Upper lobe of left lung (tissue), 6 donors: Measurements from ENCODE around the gene TMEFF1. TPM values are rescaled to one million over a fixed set of nuclear protein-coding genes. Genes with fewer than 3 reads are reported as not detected.

Experiments used
- ATAC-seq, 2 donors: fragments of 200-7000 bp; cut with Tn5 transposase; one replicate each; pipeline ENCODE4 v1.9.1; 2022; ENCODE audit warnings: mild to moderate bottlenecking in 2 of 2, moderate library complexity in 2 of 2; ENCODE audit not compliant: low FRiP score in 2 of 2
- DNase-seq, 2 donors: peaks; one replicate each; pipeline ENCODE4 v3.0.0-alpha.2; 2019 to 2020
- H3K27ac ChIP-seq, 4 donors: fragments of 200-600 bp; sonication (generic); one replicate each; pipeline ENCODE4 v1.5.1; 2016 to 2019
- H3K27me3 ChIP-seq, 4 donors: fragments of 200-600 bp; sonication (generic); one replicate each; pipeline ENCODE4 v1.5.1; 2017 to 2019
- H3K36me3 ChIP-seq, 4 donors: fragments of 200-600 bp; sonication (generic); one replicate each; pipeline ENCODE4 v1.5.1; 2016 to 2019
- H3K4me1 ChIP-seq, 4 donors: fragments of 200-600 bp; sonication (generic); one replicate each; pipeline ENCODE4 v1.5.1; 2018 to 2019
- H3K4me3 ChIP-seq, 4 donors: fragments of 200-600 bp; sonication (generic); one replicate each; pipeline ENCODE4 v1.5.1; 2017 to 2019; ENCODE audit warnings: mild to moderate bottlenecking in 2 of 4, moderate library complexity in 1 of 4
- H3K9me3 ChIP-seq, 4 donors: fragments of 200-600 bp; sonication (generic); one replicate each; pipeline ENCODE4 v1.5.1; 2018 to 2019
- EP300 ChIP-seq, 4 donors: sonication (generic); formaldehyde crosslinking; IDR thresholded peaks; one replicate each; pipeline ENCODE4 v1.5.1; 2017; ENCODE audit warnings: antibody characterized with exemption in 4 of 4, control low read depth in 2 of 4
- POLR2A ChIP-seq, 4 donors: fragments of 450-650 bp; IDR thresholded peaks; one replicate each; pipeline ENCODE4 v1.5.1; 2016 to 2017; ENCODE audit warnings: antibody characterized with exemption in 4 of 4, mild to moderate bottlenecking in 2 of 4
- POLR2AphosphoS5 ChIP-seq, 2 donors: sonication (generic); formaldehyde crosslinking; IDR thresholded peaks; one replicate each; pipeline ENCODE4 v1.5.1; 2017; ENCODE audit warnings: antibody characterized with exemption in 2 of 2
- WGBS, 2 donors: methylation state at CpG; one replicate each; pipeline ENCODE4 v1.1.5; 2017 to 2018; 5-methylcytosine and 5-hydroxymethylcytosine counted together
- total RNA-seq, 6 donors: library from RNA; depleted of rRNA in 4 of 6; stranded (reverse); fragments of >200 nt in 4 of 6; gene quantifications; one replicate each; pipeline versions ENCODE4 v1.1.0 to v1.2.1, GENCODE V29; 2016 to 2021
- TF ChIP-seq, protein P1 (sequence below), 6 experiments: fragments of 450-650 bp in 4 of 6; fragments of 200-600 bp in 2 of 6; sonication (generic) in 2 of 6; IDR thresholded peaks; one replicate each; pipeline ENCODE4 v1.5.1; 2016 to 2019; ENCODE audit warnings: antibody characterized with exemption in 6 of 6
- donor health status: DM: no; HTN: no; CAD: no; lungs with moderate emphysema.
- donor health status: DM: no; HTN: yes; CAD: no; lungs with severe emphysema.

TMEFF1 gene
- total RNA-seq, 6 donors from 2014 or later = 0.11 to 0.30 (median 0.18) TPM; not detected in 2

- Histone ChIP-seq H3K4me3 (no peak overlapping the region), H3K9me3 (peaks cover 0 to 7% (median 3%) of the 10 kb centered on the region in 4 donors), H3K36me3 (no peaks in the 10 kb centered on the region), H3K4me1 (no peaks in the 10 kb centered on the region), H3K27me3 (no peaks in the 10 kb centered on the region), H3K27ac (no peak overlapping the region)
- TF ChIP-seq POLR2A (IDR thresholded peaks at IDR 0.05) (no peak), POLR2AphosphoS5 (IDR thresholded peaks at IDR 0.05) (no peak), EP300 (IDR thresholded peaks at IDR 0.05) (no peak)
- TF ChIP-seq, protein P1, sequence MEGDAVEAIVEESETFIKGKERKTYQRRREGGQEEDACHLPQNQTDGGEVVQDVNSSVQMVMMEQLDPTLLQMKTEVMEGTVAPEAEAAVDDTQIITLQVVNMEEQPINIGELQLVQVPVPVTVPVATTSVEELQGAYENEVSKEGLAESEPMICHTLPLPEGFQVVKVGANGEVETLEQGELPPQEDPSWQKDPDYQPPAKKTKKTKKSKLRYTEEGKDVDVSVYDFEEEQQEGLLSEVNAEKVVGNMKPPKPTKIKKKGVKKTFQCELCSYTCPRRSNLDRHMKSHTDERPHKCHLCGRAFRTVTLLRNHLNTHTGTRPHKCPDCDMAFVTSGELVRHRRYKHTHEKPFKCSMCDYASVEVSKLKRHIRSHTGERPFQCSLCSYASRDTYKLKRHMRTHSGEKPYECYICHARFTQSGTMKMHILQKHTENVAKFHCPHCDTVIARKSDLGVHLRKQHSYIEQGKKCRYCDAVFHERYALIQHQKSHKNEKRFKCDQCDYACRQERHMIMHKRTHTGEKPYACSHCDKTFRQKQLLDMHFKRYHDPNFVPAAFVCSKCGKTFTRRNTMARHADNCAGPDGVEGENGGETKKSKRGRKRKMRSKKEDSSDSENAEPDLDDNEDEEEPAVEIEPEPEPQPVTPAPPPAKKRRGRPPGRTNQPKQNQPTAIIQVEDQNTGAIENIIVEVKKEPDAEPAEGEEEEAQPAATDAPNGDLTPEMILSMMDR (IDR thresholded peaks at IDR 0.05) = no peak
- no peak for ATAC-seq
- no peak for DNase-seq
- WGBS, 2 donors = 38 to 57% methylated on average over 2 to 5 of the region's 5 CpGs
Observed at GRCh38 chr9:100619665-100620064, 146.7 kb downstream of the TMEFF1 start.

GRCh38 chr9:100623969-100624368, 151.0 kb downstream of the TMEFF1 start:
- Histone ChIP-seq H3K9me3 (no peaks in the 10 kb centered on the region), H3K27ac (no peak overlapping the region), H3K4me1 (no peaks in the 10 kb centered on the region), H3K36me3 (no peaks in the 10 kb centered on the region), H3K4me3 (no peak overlapping the region), H3K27me3 (no peaks in the 10 kb centered on the region)
- DNase-seq (no peak), ATAC-seq (no peak)
- no peak for TF ChIP-seq POLR2A (IDR thresholded peaks at IDR 0.05)
- TF ChIP-seq, protein P1 (IDR thresholded peaks at IDR 0.05) = no peak
- TF ChIP-seq POLR2AphosphoS5 (IDR thresholded peaks at IDR 0.05) = no peak
- TF ChIP-seq EP300 (IDR thresholded peaks at IDR 0.05) = no peak
- WGBS, 2 donors = 70 to 94% methylated on average over 1 of the region's 1 CpG

GRCh38 chr9:100626949-100627348, 154.0 kb downstream of the TMEFF1 start:
- TF ChIP-seq POLR2A (IDR thresholded peaks at IDR 0.05) = no peak
- TF ChIP-seq EP300 (IDR thresholded peaks at IDR 0.05) = no peak
- TF ChIP-seq, protein P1 (IDR thresholded peaks at IDR 0.05) = no peak
- TF ChIP-seq POLR2AphosphoS5 (IDR thresholded peaks at IDR 0.05) = no peak
- ATAC-seq (no peak), DNase-seq (no peak)
- no peak overlapping the region for H3K27ac ChIP-seq
- no peak overlapping the region for H3K4me3 ChIP-seq
- no peaks in the 10 kb centered on the region for H3K4me1 ChIP-seq
- H3K27me3 ChIP-seq = no peaks in the 10 kb centered on the region
- WGBS, 2 donors = 90 to 93% methylated on average over 1 of the region's 1 CpG
- H3K36me3 ChIP-seq = no peaks in the 10 kb centered on the region
- H3K9me3 ChIP-seq = no peaks in the 10 kb centered on the region

Other genes with a start within 250 kb of the TMEFF1 start
- 10 to 100 TPM in 4 of 6 donors, 1 to 10 TPM in 2; 6.2 to 17.3 (median 13.0) TPM for gene TEX10, start 120.2 kb upstream of the TMEFF1 start, total RNA-seq
- 10 to 100 TPM; 13.6 to 28.3 (median 23.0) TPM for gene MSANTD3, start 46.0 kb upstream of the TMEFF1 start, total RNA-seq
- 1 to 10 TPM in 2 of 6 donors, under 1 TPM in 4; 0.44 to 2.4 (median 0.80) TPM for gene CAVIN4, start 104.9 kb downstream of the TMEFF1 start, total RNA-seq